Measurements from ENCODE around the gene KIF1C.

Gene KIF1C

DNA sequence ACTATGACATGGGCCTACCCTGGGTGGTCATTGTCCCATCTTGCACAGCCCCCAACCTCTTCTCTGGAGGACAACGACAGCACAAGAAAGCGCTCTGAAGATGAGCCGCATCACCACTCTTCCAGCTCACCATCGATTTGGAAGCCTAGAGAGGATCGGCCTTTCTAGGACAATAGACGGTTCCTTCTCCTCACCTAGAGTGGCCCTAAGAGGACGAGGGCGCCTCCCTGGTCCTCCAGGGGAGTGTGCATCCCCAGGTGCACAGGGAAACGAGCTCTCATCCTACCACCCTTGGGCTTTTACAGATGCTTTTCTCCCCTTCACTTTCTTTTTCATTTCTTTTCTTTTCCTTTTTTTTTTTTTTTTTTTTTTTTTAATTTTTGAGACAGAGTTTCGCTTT is 57.8 kb downstream of the KIF1C start (continued):
- no peak for TF ChIP-seq ZNF544 (tag by site-specific recombination; IDR thresholded peaks at IDR 0.05)
- no peak for TF ChIP-seq ZNF26 (tag by site-specific recombination; IDR thresholded peaks at IDR 0.05)
- TF ChIP-seq, protein P1, sequence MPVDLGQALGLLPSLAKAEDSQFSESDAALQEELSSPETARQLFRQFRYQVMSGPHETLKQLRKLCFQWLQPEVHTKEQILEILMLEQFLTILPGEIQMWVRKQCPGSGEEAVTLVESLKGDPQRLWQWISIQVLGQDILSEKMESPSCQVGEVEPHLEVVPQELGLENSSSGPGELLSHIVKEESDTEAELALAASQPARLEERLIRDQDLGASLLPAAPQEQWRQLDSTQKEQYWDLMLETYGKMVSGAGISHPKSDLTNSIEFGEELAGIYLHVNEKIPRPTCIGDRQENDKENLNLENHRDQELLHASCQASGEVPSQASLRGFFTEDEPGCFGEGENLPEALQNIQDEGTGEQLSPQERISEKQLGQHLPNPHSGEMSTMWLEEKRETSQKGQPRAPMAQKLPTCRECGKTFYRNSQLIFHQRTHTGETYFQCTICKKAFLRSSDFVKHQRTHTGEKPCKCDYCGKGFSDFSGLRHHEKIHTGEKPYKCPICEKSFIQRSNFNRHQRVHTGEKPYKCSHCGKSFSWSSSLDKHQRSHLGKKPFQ (tag by site-specific recombination; IDR thresholded peaks at IDR 0.05): no peak
- TF ChIP-seq ZNF423 (tag by site-specific recombination; IDR thresholded peaks at IDR 0.05): no peak
- no peak for TF ChIP-seq ZNF654 (tag by site-specific recombination; IDR thresholded peaks at IDR 0.05; ENCODE audit: low read depth)
- TF ChIP-seq ZBTB6 (tag by site-specific recombination; IDR thresholded peaks at IDR 0.05): no peak
- TF ChIP-seq HOXC10 (CRISPR knock-in tag; IDR thresholded peaks at IDR 0.05): no peak
- TF ChIP-seq ZNF600 (tag by site-specific recombination; IDR thresholded peaks at IDR 0.05): no peak
- no peak for TF ChIP-seq ZNF677 (tag by site-specific recombination; IDR thresholded peaks at IDR 0.05)
- TF ChIP-seq, protein P2, sequence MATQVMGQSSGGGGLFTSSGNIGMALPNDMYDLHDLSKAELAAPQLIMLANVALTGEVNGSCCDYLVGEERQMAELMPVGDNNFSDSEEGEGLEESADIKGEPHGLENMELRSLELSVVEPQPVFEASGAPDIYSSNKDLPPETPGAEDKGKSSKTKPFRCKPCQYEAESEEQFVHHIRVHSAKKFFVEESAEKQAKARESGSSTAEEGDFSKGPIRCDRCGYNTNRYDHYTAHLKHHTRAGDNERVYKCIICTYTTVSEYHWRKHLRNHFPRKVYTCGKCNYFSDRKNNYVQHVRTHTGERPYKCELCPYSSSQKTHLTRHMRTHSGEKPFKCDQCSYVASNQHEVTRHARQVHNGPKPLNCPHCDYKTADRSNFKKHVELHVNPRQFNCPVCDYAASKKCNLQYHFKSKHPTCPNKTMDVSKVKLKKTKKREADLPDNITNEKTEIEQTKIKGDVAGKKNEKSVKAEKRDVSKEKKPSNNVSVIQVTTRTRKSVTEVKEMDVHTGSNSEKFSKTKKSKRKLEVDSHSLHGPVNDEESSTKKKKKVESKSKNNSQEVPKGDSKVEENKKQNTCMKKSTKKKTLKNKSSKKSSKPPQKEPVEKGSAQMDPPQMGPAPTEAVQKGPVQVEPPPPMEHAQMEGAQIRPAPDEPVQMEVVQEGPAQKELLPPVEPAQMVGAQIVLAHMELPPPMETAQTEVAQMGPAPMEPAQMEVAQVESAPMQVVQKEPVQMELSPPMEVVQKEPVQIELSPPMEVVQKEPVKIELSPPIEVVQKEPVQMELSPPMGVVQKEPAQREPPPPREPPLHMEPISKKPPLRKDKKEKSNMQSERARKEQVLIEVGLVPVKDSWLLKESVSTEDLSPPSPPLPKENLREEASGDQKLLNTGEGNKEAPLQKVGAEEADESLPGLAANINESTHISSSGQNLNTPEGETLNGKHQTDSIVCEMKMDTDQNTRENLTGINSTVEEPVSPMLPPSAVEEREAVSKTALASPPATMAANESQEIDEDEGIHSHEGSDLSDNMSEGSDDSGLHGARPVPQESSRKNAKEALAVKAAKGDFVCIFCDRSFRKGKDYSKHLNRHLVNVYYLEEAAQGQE (tag by site-specific recombination; IDR thresholded peaks at IDR 0.05): no peak
- TF ChIP-seq ZNF175 (tag by site-specific recombination; IDR thresholded peaks at IDR 0.05): no peak

- Histone ChIP-seq H3K9me3 (ENCODE audit: control insufficient read depth, insufficient read depth, low read depth, low read length) (no peaks in the 10 kb centered on the region), H3K36me3 (ENCODE audit: control insufficient read depth in 2 of 2, insufficient read depth in 1 of 2, low read length in 2 of 2) (no peaks in the 10 kb centered on the region), H3K4me3 (ENCODE audit: low read depth, low read length) (no peak overlapping the region), H3K27ac (ENCODE audit: extremely low read depth, low read depth, low read length) (no peak overlapping the region), H3K4me1 (ENCODE audit: control insufficient read depth, insufficient read depth, low read length) (no peaks in the 10 kb centered on the region)
- ChIA-PET CTCF (interaction anchor here (1.1 kb wide), 1 partner anchor 156 kb away, joined by 6 read pairs; no protein-coding TSS in a partner anchor), POLR2A (no interaction called here)
- TF ChIP-seq, protein P3, sequence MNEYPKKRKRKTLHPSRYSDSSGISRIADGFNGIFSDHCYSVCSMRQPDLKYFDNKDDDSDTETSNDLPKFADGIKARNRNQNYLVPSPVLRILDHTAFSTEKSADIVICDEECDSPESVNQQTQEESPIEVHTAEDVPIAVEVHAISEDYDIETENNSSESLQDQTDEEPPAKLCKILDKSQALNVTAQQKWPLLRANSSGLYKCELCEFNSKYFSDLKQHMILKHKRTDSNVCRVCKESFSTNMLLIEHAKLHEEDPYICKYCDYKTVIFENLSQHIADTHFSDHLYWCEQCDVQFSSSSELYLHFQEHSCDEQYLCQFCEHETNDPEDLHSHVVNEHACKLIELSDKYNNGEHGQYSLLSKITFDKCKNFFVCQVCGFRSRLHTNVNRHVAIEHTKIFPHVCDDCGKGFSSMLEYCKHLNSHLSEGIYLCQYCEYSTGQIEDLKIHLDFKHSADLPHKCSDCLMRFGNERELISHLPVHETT (tag by site-specific recombination; IDR thresholded peaks at IDR 0.05): no peak
- TF ChIP-seq, protein P4, sequence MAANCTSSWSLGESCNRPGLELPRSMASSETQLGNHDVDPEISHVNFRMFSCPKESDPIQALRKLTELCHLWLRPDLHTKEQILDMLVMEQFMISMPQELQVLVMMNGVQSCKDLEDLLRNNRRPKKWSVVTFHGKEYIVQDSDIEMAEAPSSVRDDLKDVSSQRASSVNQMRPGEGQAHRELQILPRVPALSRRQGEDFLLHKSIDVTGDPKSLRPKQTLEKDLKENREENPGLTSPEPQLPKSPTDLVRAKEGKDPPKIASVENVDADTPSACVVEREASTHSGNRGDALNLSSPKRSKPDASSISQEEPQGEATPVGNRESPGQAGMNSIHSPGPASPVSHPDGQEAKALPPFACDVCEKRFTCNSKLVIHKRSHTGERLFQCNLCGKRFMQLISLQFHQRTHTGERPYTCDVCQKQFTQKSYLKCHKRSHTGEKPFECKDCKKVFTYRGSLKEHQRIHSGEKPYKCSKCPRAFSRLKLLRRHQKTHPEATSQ (tag by site-specific recombination; IDR thresholded peaks at IDR 0.05): no peak
- no peak for TF ChIP-seq KLF10 (tag by site-specific recombination; IDR thresholded peaks at IDR 0.05)
- no peak for TF ChIP-seq ZNF560 (tag by site-specific recombination; IDR thresholded peaks at IDR 0.05; ENCODE audit: borderline replicate concordance)
- TF ChIP-seq ZNF391 (tag by site-specific recombination; IDR thresholded peaks at IDR 0.05; ENCODE audit: borderline replicate concordance, low read depth): no peak
- TF ChIP-seq ZBTB48 (tag by site-specific recombination; IDR thresholded peaks at IDR 0.05): no peak
- TF ChIP-seq BCL11A (tag by site-specific recombination; IDR thresholded peaks at IDR 0.05; ENCODE audit: low read depth): no peak
- TF ChIP-seq ZNF335 (tag by site-specific recombination; conservative IDR thresholded peaks at IDR 0.05): no peak
- TF ChIP-seq TRIM28 (IDR thresholded peaks at IDR 0.05; ENCODE audit: borderline replicate concordance, low read length): no peak
- TF ChIP-seq, protein P5, sequence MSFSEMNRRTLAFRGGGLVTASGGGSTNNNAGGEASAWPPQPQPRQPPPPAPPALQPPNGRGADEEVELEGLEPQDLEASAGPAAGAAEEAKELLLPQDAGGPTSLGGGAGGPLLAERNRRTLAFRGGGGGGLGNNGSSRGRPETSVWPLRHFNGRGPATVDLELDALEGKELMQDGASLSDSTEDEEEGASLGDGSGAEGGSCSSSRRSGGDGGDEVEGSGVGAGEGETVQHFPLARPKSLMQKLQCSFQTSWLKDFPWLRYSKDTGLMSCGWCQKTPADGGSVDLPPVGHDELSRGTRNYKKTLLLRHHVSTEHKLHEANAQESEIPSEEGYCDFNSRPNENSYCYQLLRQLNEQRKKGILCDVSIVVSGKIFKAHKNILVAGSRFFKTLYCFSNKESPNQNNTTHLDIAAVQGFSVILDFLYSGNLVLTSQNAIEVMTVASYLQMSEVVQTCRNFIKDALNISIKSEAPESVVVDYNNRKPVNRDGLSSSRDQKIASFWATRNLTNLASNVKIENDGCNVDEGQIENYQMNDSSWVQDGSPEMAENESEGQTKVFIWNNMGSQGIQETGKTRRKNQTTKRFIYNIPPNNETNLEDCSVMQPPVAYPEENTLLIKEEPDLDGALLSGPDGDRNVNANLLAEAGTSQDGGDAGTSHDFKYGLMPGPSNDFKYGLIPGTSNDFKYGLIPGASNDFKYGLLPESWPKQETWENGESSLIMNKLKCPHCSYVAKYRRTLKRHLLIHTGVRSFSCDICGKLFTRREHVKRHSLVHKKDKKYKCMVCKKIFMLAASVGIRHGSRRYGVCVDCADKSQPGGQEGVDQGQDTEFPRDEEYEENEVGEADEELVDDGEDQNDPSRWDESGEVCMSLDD (tag by site-specific recombination; IDR thresholded peaks at IDR 0.05): no peak
- TF ChIP-seq ZNF521 (tag by site-specific recombination; IDR thresholded peaks at IDR 0.05): no peak
Observed at GRCh38 chr17:5065227-5065744, 67.5 kb downstream of the KIF1C start.
